ENCODE measurements around the gene RAPGEF3. TPM values are rescaled to one million over a fixed set of nuclear protein-coding genes. Genes with fewer than 3 reads are reported as not detected.

The RAPGEF3 gene
- total and polyA plus RNA-seq, 2 donors (not counting 1 experiment from before 2014, with no cell fraction given): 1.8 to 5.2 TPM

DNA sequence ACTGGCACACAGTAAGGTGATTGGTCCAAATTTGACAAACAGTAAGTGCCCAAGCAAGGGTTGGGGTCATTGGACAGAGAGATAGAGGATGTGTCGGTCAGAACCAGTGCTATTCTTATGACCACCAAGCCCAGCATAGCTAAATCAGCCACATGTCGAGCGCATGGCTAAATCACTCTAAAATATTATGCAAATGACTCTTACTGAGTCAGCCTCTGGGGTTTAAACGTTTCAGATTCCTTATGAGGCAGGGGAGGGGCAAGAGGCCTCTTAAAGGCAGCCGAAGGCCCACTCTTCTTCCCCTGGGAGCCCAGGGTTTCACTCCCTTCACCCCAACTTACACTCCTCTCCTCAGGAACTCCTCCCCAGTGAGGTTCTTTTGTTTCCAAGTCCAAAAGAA, 32.8 kb downstream of the RAPGEF3 start:
- peak overlapping the region; percentile 5 for H3K4me3 Mint-ChIP-seq
- ATAC-seq (ENCODE audit: low read depth): peak; percentile 82
- intact Hi-C loops (cut with micrococcal nuclease): no loop called here

More for the DNA sequence above, 32.8 kb downstream of the RAPGEF3 start:
- Mint-ChIP-seq H3K27me3 (no peaks in the 10 kb centered on the region), H3K4me1 (peaks cover 24% of the 10 kb centered on the region), H3K9me3 (ENCODE audit: insufficient read depth) (no peaks in the 10 kb centered on the region), H3K27ac (no peak overlapping the region)
- no peaks in the 10 kb centered on the region for H4K20me1 ChIP-seq (ENCODE audit: control insufficient read depth, insufficient read depth, low read length, poor library complexity, severe bottlenecking)
- ChIA-PET POLR2A (interaction anchor here (1.8 kb wide), 1 partner anchor 15 kb away, joined by 6 read pairs; no protein-coding TSS in a partner anchor), CTCF (interaction anchor here (1.1 to 23.9 kb wide), 8 partner anchors 8 to 238 kb away, joined by 3 to 584 read pairs (median 12); partner anchors contain the start of genes SLC48A1 and TMEM106C)
- H3K4me1 ChIP-seq (ENCODE audit: control insufficient read depth in 2 of 2, insufficient read depth in 2 of 2, low read length in 2 of 2): peaks cover 9 to 20% of the 10 kb centered on the region in 2 donors
- no peak overlapping the region for H3K9ac ChIP-seq (ENCODE audit: low read length)
- no peaks in the 10 kb centered on the region for H3K9me3 ChIP-seq (ENCODE audit: control extremely low read depth in 1 of 3, control insufficient read depth in 2 of 3, insufficient read depth in 1 of 3, low read length in 2 of 3)
- H3K36me3 ChIP-seq (replicated peaks in 1 of 2; ENCODE audit: control extremely low read depth in 1 of 2, control insufficient read depth in 1 of 2, extremely low read depth in 1 of 2, insufficient read depth in 2 of 2, low read length in 1 of 2): peaks cover 0 to 5% of the 10 kb centered on the region in 2 experiments
- WGBS (ENCODE audit: insufficient coverage): 10% methylated on average over 2 of the region's 5 CpGs
- no peak overlapping the region for H3K4me3 ChIP-seq (ENCODE audit: control extremely low read depth in 1 of 5, extremely low read depth in 1 of 5, insufficient read depth in 1 of 5, low read depth in 2 of 5, low read length in 4 of 5)
- H2AFZ ChIP-seq (ENCODE audit: insufficient read depth, low read depth, low read length, poor library complexity, severe bottlenecking): no peak overlapping the region
- H3K27ac ChIP-seq (ENCODE audit: low read length in 2 of 2): no peak overlapping the region
- H3K79me2 ChIP-seq (ENCODE audit: control insufficient read depth, insufficient read depth, low read length): no peaks in the 10 kb centered on the region
- no peak for DNase-seq
- peak overlapping the region; percentile 18 for H3K4me2 ChIP-seq (replicated peaks; ENCODE audit: low read depth, low read length, poor library complexity, severe bottlenecking)
- H3K27me3 ChIP-seq (replicated peaks in 1 of 4; ENCODE audit: control extremely low read depth in 1 of 4, control insufficient read depth in 3 of 4, insufficient read depth in 4 of 4, low read length in 3 of 4): no peaks in the 10 kb centered on the region
- TF ChIP-seq, protein P1, sequence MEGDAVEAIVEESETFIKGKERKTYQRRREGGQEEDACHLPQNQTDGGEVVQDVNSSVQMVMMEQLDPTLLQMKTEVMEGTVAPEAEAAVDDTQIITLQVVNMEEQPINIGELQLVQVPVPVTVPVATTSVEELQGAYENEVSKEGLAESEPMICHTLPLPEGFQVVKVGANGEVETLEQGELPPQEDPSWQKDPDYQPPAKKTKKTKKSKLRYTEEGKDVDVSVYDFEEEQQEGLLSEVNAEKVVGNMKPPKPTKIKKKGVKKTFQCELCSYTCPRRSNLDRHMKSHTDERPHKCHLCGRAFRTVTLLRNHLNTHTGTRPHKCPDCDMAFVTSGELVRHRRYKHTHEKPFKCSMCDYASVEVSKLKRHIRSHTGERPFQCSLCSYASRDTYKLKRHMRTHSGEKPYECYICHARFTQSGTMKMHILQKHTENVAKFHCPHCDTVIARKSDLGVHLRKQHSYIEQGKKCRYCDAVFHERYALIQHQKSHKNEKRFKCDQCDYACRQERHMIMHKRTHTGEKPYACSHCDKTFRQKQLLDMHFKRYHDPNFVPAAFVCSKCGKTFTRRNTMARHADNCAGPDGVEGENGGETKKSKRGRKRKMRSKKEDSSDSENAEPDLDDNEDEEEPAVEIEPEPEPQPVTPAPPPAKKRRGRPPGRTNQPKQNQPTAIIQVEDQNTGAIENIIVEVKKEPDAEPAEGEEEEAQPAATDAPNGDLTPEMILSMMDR (IDR thresholded peaks at IDR 0.05): no peak
- no peak for TF ChIP-seq EZH2 (IDR thresholded peaks at IDR 0.05; ENCODE audit: borderline replicate concordance, insufficient read depth, low read depth, low read length, poor library complexity, severe bottlenecking)
